Measurements from ENCODE around the gene LRP1.

The LRP1 gene

DNA sequence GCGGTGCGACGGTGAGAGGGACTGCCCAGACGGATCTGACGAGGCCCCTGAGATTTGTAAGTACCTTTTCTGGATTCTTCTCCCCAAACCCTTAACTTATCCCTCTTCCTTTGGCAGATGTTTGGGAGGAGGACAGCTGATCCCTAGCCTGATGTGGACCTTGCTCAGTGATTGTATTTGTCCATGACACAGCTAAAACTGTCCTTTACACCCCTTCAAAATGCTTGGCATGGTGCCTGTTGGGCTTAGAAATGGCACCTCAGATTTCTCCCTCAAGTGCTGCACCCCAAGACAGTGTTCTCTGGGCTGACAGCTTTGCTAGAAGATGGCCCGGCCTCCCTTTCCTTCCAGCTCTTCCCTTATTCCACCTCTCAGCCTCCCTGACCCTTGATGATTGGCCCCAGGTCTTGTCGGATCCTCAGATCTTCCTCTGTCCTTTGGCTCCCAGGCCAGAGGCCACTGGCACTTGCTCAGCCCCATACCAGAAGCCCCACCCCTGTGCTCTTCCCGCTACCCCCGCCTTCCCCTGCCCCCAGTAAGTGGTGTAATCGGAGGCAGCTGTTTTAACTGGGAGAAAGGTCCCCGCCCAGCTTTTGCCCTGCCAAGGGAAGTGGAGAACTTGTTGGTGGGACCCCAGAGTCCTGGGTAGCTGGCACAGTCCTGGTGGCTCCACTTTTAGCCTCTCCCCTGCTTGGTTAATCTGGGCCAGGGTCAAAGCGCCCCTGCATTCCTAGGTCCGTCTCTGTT, 10.4 kb downstream of the LRP1 start:
- DNase-seq = no peak

GRCh38 chr12:57139796-57140649, 11.7 kb downstream of the LRP1 start:
- DNase-seq = no peak

DNA sequence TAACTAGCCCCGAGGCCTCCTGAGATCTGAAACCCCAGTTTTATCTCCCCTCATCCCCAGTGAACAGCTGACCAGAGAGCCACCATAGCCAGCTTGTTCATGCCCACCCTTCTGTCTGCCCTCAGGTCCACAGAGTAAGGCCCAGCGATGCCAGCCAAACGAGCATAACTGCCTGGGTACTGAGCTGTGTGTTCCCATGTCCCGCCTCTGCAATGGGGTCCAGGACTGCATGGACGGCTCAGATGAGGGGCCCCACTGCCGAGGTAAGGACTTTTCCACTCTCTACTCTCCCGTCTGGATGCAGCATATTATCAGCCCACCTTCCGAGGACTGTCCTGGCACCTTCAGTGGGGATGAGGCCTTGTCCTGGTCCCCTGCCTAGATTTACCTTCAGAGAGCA, 13.0 kb downstream of the LRP1 start:
- no peak for DNase-seq

- no peak for DNase-seq
Observed at GRCh38 chr12:57142121-57142520, 13.8 kb downstream of the LRP1 start.

DNA sequence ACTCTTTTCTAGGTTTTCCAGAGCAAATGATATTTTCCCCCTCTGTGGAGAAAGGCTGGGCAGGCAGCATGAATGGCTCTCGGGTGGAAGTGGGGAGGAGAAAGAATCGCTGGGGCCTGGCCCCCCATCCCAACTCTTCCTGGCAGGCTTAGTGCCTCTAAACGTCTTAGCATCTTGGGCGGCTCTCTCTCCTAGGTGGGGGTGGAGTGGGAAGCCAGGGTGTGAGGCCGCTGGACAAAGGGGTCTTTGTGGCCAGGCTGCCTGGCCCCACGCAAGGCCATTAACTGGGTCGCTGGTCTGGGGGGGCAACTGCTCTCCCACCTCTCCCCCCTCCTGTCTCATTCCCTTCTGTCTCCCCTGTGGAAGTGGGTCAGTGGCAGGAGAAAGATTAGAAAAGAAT, 14.4 kb downstream of the LRP1 start:
- DNase-seq = no peak

GRCh38 chr12:57143454-57143853, 15.2 kb downstream of the LRP1 start:
- DNase-seq = no peak

DNA sequence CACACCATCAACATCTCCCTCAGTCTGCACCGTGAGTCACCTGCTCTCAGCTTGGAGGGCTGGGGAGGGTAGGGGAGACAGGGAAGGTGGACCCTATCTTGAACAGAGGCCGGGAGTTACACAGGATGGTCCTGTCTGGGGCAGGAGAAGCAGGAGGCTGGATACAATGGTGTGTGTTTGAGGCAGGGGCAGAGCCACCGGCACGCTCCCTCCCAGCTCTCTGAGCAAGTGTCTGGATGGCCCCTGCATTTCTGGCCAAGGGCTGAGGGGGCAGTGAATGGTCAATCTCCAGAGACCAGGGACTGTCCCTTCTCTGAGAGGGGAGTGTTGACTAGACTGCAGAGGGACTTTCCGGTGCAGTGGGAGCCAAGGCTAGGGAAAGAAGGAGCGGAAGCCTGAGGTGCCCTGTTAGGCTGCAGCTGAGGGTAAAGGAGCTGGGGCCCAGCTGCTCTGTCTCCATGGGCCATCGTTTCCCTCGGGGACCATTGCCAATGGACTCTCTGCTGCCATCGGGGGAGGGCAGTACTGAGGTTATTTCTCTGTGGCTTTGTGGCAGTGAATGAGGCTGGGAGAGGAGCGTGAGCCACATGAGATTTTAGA, 17.3 kb downstream of the LRP1 start:
- DNase-seq = no peak

DNA sequence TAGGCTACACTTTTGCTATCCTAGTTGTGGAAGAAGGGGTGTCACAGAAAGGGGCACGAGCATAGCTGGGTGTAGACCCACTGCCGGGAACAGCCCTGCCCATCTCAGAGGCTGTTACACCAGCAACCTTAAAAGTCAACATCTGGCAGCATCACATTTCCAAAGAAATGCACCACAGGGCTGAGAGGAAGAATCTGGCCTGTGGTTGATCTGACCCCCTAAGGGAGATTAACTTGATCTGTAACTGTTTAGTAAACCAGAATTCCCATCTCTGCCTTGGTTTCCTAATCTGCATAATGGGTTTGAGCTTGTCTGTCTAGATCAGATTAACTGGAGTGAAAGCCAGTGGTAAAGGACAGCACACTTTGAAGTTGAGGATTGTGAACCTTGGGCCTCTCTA, 17.8 kb downstream of the LRP1 start:
- no peak for DNase-seq

GRCh38 chr12:57146961-57147944, 19.0 kb downstream of the LRP1 start, which contains the start of gene LRP1-AS:
LRP1-AS (minus strand) TSS chr12:57147619.
- DNase-seq = no peak

- no peak for DNase-seq
Observed at GRCh38 chr12:57148469-57149244, 20.4 kb downstream of the LRP1 start.

GRCh38 chr12:57149245-57149900, 21.1 kb downstream of the LRP1 start:
- no peak for DNase-seq

GRCh38 chr12:57150400-57151000, 22.2 kb downstream of the LRP1 start:
- DNase-seq = no peak

GRCh38 chr12:57151741-57152630, 23.7 kb downstream of the LRP1 start:
- DNase-seq = no peak

DNA sequence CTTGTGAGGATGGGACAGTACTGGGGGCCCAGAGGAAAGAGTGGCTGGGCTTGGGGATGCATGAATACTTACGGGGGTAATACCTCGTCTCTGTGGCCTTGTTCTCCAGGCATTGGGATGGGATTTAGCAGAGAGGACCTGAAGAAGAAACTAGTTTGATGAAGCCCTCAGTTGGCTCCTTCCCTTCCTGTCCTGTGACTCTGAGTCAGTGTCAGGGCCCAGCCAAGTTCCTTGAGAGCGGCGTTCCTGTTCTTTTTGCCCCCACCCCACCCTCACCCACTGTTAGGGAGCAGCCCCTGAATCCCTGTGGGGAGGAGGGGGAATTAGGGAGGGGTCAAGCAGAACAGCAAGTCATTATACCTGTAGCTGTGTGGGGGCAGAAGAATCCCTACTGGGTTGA, 24.4 kb downstream of the LRP1 start:
- DNase-seq = no peak

GRCh38 chr12:57153415-57153997, 25.2 kb downstream of the LRP1 start:
- DNase-seq = no peak

DNA sequence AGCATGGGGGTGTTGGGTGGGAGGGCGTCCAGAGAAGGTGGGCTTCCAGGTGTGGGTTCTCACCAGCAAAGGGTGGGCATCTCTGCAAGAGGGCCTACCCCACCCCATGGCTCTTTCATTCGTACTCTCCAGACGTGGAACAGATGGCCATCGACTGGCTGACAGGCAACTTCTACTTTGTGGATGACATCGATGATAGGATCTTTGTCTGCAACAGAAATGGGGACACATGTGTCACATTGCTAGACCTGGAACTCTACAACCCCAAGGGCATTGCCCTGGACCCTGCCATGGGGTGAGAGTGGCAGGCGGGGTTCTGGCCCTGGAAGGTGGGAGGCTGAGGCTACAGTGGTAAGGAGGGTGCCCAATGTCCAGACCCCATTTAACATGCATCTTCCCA, 25.8 kb downstream of the LRP1 start:
- DNase-seq = no peak

DNA sequence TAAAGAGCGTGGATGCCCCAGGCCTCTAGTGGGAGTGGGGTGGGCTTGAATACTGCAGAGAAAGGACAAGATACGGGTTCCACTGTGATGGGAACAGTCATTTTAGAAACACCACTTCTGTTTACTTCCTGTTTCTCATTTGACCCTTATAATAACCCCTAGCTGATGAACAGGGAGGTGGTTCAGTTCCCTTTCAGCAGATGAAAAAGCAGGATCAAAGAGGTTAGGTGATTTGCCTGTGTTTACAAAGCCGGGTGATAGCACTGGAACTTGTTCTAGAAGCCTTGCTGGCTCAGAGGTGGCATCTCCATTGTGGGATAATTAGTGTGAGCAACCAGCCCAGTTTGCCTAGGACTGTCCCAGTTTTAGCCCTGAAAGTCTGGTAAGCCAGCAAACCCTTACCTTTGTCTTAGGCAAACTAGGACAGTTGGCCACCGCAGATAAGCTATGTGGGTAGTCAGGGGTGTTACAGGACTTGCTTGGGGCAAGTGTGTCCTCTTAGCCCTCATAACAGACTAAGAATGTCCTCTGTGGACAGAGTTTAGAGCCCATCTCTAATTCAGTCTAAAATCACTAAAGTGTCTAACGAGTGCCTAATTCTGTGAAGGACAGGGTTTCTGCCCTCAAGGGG, 26.6 kb downstream of the LRP1 start:
- no peak for DNase-seq

- DNase-seq = no peak
Observed at GRCh38 chr12:57156701-57157403, 28.6 kb downstream of the LRP1 start.
